ENCODE results near the gene SMARCB1. TPM values are rescaled to one million over a fixed set of nuclear protein-coding genes. Genes with fewer than 3 reads are reported as not detected.

Gene SMARCB1
- total RNA-seq, 1 donor from 2014 or later, result 147 TPM

DNA sequence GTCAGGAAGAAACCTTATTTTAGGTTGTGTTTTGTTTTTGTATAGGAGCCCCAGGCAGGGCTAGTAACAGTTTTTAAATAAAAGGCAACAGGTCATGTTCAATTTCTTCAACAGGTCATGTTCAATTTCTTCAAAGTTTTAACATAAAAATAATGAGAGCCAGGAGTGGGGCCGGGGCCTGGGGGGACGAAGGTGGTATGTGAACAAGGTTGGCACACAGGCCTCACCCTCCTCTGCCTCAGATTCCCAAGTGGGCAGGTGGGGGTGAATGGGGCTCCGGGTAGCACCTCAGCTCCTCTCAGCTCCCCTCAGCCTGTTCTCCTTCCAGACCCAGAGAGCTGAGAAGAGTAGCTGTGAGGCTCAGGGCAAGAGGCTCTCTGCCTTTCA lies 47.6 kb downstream of the SMARCB1 start:
- intact Hi-C loops (cut with DNase I), result no loop called here
- H3K27me3 ChIP-seq, result no peaks in the 10 kb centered on the region
- DNase-seq (ENCODE audit: extremely low spot score in 2 of 2), result no peak
- no peak overlapping the region for H3K4me3 ChIP-seq
- H3K9me3 ChIP-seq, result no peaks in the 10 kb centered on the region
- no peak overlapping the region for H3K27ac ChIP-seq
- H3K36me3 ChIP-seq, result peaks cover 0 to 20% of the 10 kb centered on the region in 2 donors
- TF ChIP-seq POLR2AphosphoS5 (IDR thresholded peaks at IDR 0.05; ENCODE audit: insufficient read depth in 1 of 2, low read depth in 1 of 2) (no peak), POLR2A (IDR thresholded peaks at IDR 0.05) (no peak)
- TF ChIP-seq, protein P1, sequence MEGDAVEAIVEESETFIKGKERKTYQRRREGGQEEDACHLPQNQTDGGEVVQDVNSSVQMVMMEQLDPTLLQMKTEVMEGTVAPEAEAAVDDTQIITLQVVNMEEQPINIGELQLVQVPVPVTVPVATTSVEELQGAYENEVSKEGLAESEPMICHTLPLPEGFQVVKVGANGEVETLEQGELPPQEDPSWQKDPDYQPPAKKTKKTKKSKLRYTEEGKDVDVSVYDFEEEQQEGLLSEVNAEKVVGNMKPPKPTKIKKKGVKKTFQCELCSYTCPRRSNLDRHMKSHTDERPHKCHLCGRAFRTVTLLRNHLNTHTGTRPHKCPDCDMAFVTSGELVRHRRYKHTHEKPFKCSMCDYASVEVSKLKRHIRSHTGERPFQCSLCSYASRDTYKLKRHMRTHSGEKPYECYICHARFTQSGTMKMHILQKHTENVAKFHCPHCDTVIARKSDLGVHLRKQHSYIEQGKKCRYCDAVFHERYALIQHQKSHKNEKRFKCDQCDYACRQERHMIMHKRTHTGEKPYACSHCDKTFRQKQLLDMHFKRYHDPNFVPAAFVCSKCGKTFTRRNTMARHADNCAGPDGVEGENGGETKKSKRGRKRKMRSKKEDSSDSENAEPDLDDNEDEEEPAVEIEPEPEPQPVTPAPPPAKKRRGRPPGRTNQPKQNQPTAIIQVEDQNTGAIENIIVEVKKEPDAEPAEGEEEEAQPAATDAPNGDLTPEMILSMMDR (IDR thresholded peaks at IDR 0.05), result no peak
- peaks cover 22% of the 10 kb centered on the region for H3K4me1 ChIP-seq

DNA sequence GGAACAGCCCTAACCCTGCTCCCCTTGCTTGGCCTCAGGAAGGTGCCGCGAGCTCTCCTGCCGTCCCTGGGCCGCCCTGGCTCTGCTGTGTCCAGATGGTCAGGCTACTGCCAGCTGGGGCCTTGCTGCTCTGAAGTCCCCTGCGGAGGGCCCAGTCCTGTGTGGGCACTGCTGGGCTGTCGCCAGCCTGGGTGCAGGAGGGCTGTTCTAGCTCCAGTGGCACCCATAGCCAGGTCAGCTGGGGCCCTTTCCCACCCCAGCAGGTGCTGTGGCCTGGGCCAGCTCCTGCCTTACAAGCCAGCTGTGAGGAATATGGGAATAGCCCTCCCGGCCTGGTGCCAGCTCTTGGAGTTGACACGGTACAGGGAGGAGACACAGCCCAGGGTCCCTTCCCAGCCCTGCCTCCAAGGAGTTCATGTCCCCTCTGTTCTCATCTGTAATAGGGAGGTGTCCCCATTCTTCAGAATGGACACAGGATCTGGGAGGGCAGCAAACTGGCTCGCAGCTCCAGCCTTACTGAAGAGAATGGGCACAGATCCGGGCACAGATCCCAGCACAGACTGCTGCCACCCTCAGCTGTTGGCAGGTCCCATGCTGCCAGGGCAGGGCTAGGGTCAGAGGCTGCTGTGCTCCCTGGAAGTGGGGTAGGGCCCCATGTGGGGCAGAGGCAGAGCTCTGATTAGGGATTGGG lies 48.2 kb downstream of the SMARCB1 start:
- intact Hi-C loops (cut with DNase I), result loop anchor here (5.0 kb wide), 1 partner anchor 63 kb away; the partner anchor contains the start of gene MMP11
- Histone ChIP-seq H3K36me3 (peaks cover 0 to 18% of the 10 kb centered on the region in 2 donors), H3K4me1 (peaks cover 23% of the 10 kb centered on the region), H3K27ac (no peak overlapping the region), H3K9me3 (no peaks in the 10 kb centered on the region), H3K27me3 (no peaks in the 10 kb centered on the region), H3K4me3 (no peak overlapping the region)
- TF ChIP-seq POLR2A (IDR thresholded peaks at IDR 0.05) (no peak), POLR2AphosphoS5 (IDR thresholded peaks at IDR 0.05; ENCODE audit: insufficient read depth in 1 of 2, low read depth in 1 of 2) (no peak)
- TF ChIP-seq, protein P1 (IDR thresholded peaks at IDR 0.05), result no peak
- no peak for DNase-seq (ENCODE audit: extremely low spot score in 2 of 2)

DNA sequence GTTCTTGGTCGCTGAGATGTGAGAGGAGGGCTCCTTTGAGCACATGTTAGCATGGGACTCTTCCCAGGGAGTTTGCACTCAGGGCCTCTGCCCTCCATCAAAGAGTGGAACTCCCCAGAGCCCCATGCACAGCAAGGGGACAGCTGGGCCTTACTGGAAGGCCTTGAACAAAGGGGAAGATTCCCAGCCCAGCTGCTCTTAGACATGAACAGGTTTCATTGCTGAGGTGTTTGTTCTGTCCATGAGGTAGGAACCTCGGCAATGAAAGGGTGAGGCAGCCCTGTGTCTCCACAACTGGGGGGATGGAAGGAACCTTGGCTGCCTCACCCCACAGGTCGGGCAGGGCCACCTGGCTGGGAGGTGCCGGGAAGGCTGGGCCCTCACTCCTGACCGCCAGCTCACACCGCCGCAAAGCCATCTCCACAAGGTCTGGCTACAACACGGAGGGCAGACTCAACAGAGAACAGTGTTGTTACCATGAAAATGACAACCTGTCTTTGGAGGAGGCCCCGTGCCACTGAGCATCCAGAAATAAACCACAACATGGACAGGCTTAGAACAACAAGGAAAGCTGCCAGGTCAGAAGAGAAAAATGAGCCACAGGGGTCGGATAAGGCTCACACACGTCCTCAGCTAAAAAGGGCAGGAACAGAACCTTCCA lies 48.8 kb downstream of the SMARCB1 start:
- Histone ChIP-seq H3K27me3 (no peaks in the 10 kb centered on the region), H3K9me3 (no peaks in the 10 kb centered on the region), H3K4me3 (no peak overlapping the region), H3K27ac (no peak overlapping the region), H3K36me3 (peaks cover 0 to 18% of the 10 kb centered on the region in 2 donors), H3K4me1 (peaks cover 23% of the 10 kb centered on the region)
- no peak for DNase-seq (ENCODE audit: extremely low spot score in 2 of 2)
- TF ChIP-seq, protein P1 (IDR thresholded peaks at IDR 0.05), result no peak
- TF ChIP-seq POLR2A (IDR thresholded peaks at IDR 0.05) (no peak), POLR2AphosphoS5 (IDR thresholded peaks at IDR 0.05; ENCODE audit: insufficient read depth in 1 of 2, low read depth in 1 of 2) (no peak)
- intact Hi-C loops (cut with DNase I), result loop anchor here (5.0 kb wide), 1 partner anchor 63 kb away; the partner anchor contains the start of gene MMP11

DNA sequence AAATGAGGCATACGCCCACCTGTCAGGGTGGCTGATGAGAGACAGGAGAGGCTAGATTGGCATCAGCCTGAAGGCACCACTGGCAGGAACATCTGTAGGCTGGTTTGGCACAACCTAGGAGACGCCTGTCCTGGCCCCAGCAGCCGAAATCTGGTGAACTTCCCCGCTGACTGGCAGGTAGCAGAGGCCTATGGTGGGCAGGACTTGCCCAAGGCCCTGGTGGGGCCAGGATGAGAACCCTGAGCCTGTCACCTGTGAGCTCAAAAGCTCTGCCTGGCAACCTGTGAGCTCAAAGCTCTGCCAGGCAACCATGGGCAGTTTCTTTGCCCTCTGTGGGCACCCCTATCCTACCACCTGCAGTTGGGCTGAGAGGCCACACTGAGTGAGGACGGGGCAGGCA lies 49.5 kb downstream of the SMARCB1 start:
- H3K27ac ChIP-seq, result no peak overlapping the region
- no peak overlapping the region for H3K4me3 ChIP-seq
- intact Hi-C loops (cut with DNase I), result loop anchor here (5.0 kb wide), 1 partner anchor 64 kb away; the partner anchor contains the start of gene MMP11
- H3K9me3 ChIP-seq, result no peaks in the 10 kb centered on the region
- no peak for TF ChIP-seq POLR2AphosphoS5 (IDR thresholded peaks at IDR 0.05; ENCODE audit: insufficient read depth in 1 of 2, low read depth in 1 of 2)
- TF ChIP-seq POLR2A (IDR thresholded peaks at IDR 0.05), result no peak
- TF ChIP-seq, protein P1 (IDR thresholded peaks at IDR 0.05), result no peak
- peaks cover 0 to 18% of the 10 kb centered on the region in 2 donors for H3K36me3 ChIP-seq
- DNase-seq (ENCODE audit: extremely low spot score in 2 of 2), result no peak
- H3K4me1 ChIP-seq, result peaks cover 23% of the 10 kb centered on the region
- H3K27me3 ChIP-seq, result no peaks in the 10 kb centered on the region
